ENCODE measurements around the gene COPZ2.
"Not testable (repeated sequence)": the region's sequence is repeated elsewhere in the genome, so short reads cannot be mapped to it uniquely, and the experiment has no call there.

Gene COPZ2

GRCh38 chr17:48028736-48029135 lies 8.9 kb downstream of the COPZ2 start:
- DNase-seq (ENCODE audit: low spot score), result no peak

DNA sequence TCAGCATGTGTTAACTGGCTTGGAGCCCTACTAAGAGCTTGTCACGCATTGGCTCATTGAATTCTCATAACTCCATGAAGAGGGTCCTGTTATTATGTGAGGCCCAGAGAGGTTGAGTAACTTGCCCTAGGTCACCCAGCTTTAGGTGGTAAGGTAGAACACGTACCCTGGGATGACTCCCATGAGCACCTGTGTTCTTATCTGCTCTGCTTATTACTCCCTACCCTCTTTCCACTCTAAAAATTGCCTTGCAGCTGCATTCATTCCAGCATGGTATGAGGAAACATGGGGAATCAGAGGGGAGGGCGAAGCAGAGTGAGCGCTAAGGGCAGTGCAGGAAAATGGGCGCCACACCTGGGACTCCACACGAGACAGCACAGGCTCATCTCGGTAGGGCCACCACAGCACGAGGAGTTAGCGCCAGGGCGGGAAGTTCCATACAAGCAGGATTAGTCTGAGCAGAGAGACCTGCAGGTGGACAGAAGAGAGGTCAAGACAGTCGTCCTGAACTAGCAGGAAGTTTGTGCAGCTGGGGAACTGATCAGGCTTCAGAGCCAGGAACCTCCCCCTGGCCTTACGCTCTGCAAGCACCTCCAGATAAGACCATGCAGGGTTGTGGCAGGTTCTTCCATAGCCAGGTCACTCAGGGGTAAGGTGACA lies 10.1 kb downstream of the COPZ2 start:
- no peak for DNase-seq (ENCODE audit: low spot score)

DNA sequence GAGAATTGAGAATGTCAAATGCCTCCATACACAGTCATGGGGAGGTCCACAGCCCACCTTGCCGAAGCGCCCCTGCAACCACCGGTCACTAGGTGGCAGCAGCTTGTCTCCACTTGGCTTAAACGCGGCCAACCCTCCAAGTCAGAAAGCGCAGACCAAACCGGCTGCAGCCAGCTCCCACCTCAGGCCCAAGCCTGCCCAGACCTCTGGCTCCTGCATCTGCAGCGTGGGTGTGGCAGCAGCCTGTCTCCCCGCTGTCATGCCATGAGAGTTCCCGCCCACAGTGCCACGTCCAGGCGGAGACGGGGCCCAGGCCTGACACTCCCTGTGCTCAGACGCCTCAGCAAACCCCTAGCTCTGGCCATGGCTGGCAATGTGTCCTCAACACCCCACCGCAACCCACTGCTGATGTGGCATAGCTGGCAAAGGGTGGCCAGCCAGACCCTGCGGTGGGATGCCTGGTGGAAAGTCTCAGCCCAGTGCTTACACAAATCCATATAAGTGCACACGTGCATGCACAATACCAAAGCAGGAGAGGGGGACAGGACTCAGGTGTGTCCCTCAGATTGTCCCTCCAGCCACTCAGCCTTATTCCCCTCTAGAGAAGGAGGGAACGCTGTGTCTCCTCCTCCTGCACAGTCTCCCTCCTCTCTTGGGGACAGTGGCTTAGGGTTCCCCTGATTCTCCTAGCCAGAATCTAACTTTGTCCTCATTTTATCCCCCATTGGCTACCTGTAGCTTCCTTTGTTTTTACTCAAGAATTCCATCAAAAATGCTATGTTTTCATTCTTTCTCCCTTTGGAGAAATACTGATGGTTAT lies 10.9 kb downstream of the COPZ2 start:
- peak; percentile 91 for DNase-seq (ENCODE audit: low spot score)

DNA sequence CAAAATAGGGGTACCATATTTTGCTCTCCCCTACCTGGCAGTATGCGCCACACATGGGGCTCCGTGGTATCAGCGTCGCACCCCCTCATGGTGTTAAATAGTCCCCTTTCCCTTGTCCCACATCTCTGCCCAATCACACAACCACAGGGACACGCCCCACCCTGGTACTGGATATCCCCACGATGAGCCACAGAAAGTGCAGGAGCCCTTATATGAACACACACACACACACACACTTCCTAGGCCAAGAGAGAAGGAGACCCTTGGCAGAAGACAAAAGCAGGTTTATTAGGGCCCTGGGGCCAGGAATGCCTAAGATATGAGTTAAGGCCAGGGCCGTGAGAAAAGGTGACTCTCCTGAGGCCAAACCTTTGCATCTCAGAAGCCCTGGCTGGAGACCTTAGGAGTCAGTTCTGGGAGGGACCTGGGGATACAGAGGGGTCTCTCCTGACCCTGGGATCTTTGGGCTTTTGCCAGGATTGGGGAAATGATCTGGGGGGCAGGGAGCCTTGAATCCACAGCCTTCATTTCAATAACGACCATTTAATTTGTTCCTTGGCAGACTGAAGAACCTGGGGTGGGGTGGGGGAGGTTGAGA lies 11.6 kb downstream of the COPZ2 start:
- no peak for DNase-seq (ENCODE audit: low spot score)

DNA sequence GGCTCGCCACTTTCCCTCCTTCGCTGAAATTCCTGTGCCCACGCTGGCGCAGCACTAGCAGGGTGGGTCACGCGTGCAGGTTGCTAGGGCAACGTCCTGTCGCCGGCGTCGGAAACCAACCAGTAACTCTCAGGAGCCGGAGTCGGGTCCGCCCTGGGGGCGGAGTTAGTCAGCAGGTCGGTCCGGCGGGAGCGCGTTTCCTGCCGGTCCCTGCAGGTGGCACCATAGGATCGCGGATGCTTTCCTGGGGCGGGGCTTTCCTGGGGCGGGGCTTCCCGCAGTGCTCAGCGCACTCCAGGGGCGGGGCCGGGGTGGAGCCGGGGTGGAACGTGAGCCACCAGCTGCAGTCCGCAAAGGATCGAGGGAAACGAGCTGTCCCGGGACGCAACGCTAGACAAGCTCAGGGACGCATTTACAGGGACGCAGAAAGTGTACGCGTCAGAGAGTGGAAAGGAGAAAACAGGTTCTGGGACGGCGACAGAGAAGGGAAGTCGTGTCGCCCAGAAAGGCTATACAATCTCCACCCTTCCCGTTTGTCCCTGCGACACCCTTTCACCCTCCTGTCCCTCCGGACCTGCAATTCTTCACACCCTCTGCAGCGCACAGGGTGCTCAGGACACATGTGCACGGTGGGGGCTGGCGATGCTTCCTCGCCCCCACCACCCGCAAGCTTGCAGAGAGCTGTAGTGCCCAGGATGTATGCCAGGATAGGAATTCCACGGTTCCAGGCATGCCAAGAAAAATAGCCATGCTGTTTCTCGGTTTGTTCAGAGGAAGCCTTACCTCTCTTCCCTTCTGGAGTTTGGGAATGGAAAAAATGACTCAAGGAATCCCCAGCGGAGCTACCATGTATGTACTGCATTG lies 12.3 kb downstream of the COPZ2 start:
- DNase-seq (ENCODE audit: low spot score), result peak; percentile 99

GRCh38 chr17:48024149-48025039 lies 13.2 kb downstream of the COPZ2 start:
- DNase-seq (ENCODE audit: low spot score), result peak; percentile 54

- peak; percentile 92 for DNase-seq (ENCODE audit: low spot score)
Measured at GRCh38 chr17:48023400-48024148, 14.0 kb downstream of the COPZ2 start.

DNA sequence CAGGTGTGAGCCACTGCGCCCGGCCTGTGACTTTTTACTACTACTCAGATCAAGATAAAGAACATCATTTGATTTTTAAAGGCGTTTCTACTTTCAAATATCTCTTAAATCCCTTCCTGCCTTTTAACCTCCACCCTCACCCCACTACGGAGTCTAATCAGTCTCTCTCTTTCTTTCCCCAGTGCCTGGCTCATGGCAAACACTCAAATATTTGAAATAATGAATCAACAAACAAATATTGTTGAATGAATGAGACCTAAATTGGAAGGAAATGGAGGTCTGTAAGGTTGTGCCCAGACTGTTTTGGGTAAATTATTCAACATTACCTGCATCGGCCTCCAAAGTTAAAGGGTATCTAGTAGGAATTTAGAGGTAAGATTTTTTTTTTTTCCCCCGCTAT lies 14.7 kb downstream of the COPZ2 start:
- no peak for DNase-seq (ENCODE audit: low spot score)

GRCh38 chr17:48021934-48022333 lies 15.7 kb downstream of the COPZ2 start:
- no peak for DNase-seq (ENCODE audit: low spot score)

- not testable (repeated sequence) for DNase-seq (ENCODE audit: low spot score)
Measured at GRCh38 chr17:48017817-48018158, 19.8 kb downstream of the COPZ2 start.

DNA sequence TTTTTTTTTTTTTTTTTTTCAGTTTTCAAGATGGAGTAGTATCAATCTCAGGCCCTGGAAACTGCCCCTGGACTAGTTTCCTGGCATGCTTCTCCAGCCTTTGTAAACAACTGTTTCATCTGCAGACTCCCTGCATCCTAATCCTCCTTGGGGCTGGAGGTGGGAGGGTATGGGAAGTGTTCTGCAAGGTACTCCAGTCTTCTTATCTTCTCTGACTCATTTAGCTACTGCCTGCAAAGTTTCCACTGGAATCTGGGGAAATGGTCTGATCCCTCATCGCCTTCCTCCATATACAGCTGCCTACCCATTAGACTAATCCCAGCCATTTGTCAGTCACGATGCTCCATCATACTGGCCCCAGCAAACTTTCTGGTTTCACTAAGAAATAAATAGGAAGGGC lies 21.5 kb downstream of the COPZ2 start:
- DNase-seq (ENCODE audit: low spot score), result no peak

- DNase-seq (ENCODE audit: low spot score), result no peak
Measured at GRCh38 chr17:48014595-48015111, 22.9 kb downstream of the COPZ2 start.

GRCh38 chr17:48013876-48014594 lies 23.6 kb downstream of the COPZ2 start:
- no peak for DNase-seq (ENCODE audit: low spot score)

DNA sequence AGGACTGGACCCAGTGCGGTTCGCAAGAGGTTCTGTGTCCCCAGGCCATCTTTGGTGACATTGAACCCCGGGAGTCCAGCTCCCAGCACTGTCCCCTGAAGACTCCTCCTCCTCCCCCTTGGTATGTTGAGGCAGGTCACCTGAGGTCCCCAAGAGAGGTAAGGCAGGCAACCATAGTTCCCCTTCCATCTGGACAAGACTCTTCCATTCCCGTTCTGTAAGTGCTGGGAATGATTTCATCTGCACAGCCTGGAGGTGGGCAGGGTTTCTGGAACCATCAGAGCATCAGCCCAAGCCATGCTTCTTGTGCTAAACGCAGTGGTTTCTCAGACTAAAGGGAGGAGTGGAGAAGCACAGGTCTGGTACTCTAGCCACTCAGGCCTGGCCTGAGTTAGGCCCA lies 24.9 kb downstream of the COPZ2 start:
- no peak for DNase-seq (ENCODE audit: low spot score)

- DNase-seq (ENCODE audit: low spot score), result peak; percentile 65
Measured at GRCh38 chr17:48012151-48012520, 25.5 kb downstream of the COPZ2 start.

DNA sequence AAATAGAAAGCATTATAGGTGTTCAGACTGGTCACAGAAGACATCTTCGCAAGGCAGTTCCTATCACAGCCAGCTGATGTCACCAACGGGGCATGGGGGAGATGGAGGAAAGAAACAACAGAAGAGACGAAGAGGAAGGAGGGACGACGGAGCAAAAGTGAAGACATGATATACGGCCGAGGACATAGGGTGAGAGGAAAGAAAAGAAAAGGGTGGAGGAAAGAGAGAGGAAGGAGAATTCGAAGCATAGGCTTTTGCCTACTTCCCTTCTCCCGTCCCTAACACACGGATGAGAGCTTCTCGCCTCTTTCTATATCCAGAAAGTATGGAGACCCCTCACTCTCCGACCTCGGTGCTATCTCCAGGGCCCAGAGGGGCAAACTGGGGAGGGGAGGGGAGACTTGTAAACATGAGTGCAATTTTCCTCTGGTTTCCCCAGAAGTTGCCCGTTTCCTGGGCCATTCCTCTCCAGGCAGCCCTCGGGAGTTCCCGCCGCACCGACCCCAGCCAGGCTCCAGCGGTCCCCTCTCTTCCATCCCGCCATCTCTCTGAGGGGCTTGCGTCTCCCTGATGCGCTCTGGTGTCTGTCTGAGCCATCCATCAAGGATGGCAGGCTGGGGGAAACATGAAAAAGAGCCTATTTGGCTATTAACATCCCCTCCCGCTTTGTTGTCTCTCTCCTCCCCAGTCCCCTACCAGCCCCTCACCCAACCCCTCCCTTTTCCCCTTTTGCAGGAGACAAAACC lies 26.0 kb downstream of the COPZ2 start:
- DNase-seq (ENCODE audit: low spot score), result no peak

GRCh38 chr17:48010193-48010592 lies 27.4 kb downstream of the COPZ2 start:
- no peak for DNase-seq (ENCODE audit: low spot score)

DNA sequence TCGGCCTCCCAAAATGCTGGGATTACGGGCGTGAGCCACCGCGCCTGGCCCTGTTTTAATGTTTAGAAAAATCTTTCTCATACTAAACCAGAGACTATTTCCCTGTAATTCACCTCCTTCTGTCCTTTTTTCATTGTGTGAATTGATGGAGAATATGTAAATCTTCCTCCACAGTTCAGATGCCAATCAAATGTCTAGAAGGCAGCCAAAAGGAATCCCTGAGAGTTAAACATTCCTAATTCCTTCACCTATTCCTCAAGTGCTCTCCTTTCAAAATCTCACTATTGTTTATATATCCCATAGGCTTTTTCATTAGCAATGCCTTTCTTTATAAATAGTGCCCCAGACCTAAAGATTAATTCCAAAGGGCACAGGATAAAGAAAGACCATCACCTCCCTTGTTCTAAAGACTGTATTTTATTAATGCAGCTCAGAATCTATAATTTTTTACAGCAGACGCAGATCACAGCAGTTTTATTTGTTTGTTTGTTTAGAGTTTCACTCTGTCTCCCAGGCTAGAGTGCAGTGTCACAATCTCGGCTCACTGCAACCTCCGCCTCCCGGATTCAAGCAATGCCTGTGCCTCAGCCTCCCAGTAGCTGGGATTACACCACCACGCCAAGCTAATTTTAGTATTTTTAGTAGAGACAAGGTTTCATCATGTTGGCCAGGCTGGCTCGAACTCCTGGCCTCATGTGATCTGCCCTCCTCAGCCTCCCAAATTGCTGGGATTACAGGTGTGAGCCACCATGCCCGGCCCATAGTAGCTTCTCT lies 30.5 kb downstream of the COPZ2 start:
- no peak for DNase-seq (ENCODE audit: low spot score)
